Measurements from ENCODE around the gene MARCKSL1. TPM values are rescaled to one million over a fixed set of nuclear protein-coding genes. Genes with fewer than 3 reads are reported as not detected.
"Not testable (repeated sequence)": the region's sequence is repeated elsewhere in the genome, so short reads cannot be mapped to it uniquely, and the experiment has no call there.

MARCKSL1 gene
- total and polyA plus RNA-seq, 11 donors: 6.8 to 44.0 (median 12.1) TPM

DNA sequence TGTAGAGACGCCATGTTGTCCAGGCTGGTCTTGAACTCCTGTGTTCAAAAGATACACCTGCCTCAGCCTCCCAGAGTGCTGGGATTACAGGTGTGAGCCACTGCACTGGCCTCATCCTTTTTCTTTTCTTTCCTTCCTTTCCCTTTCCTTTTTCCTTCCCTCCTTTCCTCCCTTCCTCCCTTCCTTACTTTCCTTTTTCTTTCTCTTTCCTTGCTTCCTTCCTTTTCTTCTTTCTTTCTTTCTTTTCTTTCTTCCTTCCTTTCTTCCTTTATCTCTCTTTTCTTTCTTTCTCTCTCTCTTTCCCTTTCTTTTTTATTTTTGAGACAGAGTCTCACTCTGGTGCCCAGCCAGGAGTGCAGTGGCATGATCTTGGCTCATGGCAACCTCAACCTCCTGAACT is 20.4 kb upstream of the MARCKSL1 start:
- H3K36me3 ChIP-seq: peaks cover 0 to 3% (median 0%) of the 10 kb centered on the region in 9 donors
- TF ChIP-seq, protein P1, sequence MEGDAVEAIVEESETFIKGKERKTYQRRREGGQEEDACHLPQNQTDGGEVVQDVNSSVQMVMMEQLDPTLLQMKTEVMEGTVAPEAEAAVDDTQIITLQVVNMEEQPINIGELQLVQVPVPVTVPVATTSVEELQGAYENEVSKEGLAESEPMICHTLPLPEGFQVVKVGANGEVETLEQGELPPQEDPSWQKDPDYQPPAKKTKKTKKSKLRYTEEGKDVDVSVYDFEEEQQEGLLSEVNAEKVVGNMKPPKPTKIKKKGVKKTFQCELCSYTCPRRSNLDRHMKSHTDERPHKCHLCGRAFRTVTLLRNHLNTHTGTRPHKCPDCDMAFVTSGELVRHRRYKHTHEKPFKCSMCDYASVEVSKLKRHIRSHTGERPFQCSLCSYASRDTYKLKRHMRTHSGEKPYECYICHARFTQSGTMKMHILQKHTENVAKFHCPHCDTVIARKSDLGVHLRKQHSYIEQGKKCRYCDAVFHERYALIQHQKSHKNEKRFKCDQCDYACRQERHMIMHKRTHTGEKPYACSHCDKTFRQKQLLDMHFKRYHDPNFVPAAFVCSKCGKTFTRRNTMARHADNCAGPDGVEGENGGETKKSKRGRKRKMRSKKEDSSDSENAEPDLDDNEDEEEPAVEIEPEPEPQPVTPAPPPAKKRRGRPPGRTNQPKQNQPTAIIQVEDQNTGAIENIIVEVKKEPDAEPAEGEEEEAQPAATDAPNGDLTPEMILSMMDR (IDR thresholded peaks at IDR 0.05): no peak
- no peak for TF ChIP-seq POLR2A (IDR thresholded peaks at IDR 0.05)
- intact Hi-C loops (cut with DNase I): no loop called here
- no peaks in the 10 kb centered on the region for H3K9me3 ChIP-seq
- no peaks in the 10 kb centered on the region for H3K27me3 ChIP-seq
- no peak for DNase-seq
- no peak for ATAC-seq
- no peak overlapping the region for H3K27ac ChIP-seq
- no peak overlapping the region for H3K4me3 ChIP-seq
- H3K4me1 ChIP-seq: peaks cover under 1 to 47% (median 28%) of the 10 kb centered on the region in 12 donors
- 83 to 98% (median 93%) methylated on average over 1 of the region's 1 CpG for WGBS, 4 donors

DNA sequence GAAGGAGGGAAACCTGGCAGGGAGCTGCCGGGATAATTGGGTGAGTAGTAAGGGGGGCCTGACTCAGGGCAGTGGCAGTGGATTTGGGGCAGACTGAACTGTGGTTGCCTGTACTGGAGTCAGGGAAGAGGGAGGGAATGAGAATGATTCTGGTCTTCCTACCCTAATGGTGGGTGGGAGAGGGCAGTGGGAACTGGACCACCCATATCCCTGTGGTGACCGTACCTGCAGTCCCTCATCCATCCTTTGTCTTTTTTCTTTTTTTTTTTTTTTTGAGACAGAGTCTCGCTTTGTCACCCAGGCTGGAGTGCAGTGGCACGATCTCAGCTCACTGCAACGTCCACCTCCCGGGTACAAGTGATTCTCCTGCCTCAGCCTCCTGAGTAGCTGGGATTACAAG is 19.7 kb upstream of the MARCKSL1 start:
- H3K36me3 ChIP-seq; H3K9me3 ChIP-seq; intact Hi-C loops (cut with DNase I); ATAC-seq; H3K27ac ChIP-seq; H3K27me3 ChIP-seq; H3K4me3 ChIP-seq; DNase-seq: not testable (repeated sequence)
- 89 to 98% (median 93%) methylated on average over 6 of the region's 6 CpGs for WGBS, 4 donors
- peaks cover 0 to 45% (median 29%) of the 10 kb centered on the region in 12 donors for H3K4me1 ChIP-seq

DNA sequence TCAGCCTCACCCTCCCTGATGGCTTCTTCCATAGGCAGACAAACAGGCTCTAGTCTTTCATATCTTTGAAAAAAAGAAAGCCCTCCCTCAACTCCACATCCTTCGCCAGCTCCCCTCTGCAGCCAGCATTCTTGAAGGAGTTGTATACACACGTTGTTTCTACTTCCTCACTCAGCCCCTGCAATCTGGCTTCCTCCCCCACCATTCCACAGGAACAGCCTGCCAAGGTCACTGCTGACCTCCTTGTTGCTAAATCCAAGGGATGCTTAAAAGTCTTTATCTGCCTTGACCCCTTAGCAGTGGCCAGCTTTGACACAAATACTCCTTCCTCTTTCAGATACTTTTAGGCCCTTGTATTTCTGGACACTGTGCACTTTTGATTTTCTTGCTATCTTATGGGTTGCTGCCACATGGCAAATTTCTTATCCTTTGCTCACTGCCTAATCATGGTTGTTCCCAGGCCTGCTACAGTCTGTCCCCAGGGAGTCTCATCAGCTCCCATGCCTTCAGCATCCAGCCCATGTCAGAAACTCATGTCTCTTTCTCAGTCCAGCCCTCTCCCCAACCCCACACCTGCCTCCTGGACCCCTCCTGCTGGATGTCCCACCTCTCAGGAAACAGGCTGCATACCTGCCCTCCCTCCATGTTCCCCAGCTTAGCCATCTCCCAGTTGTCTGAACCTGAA is 18.0 kb upstream of the MARCKSL1 start:
- Histone ChIP-seq H3K9me3 (peaks cover 0 to 4% (median 0%) of the 10 kb centered on the region in 12 donors), H3K27ac (peak overlapping the region in 11 of 12 donors; percentile 60 to 99 (median 93)), H3K4me3 (no peak overlapping the region), H3K4me1 (peaks cover 0 to 54% (median 33%) of the 10 kb centered on the region in 12 donors), H3K36me3 (no peaks in the 10 kb centered on the region), H3K27me3 (no peaks in the 10 kb centered on the region)
- ATAC-seq (peak in 2 of 4 donors; percentile 5 to 11), DNase-seq (peak in 4 of 5 donors; percentile 51 to 75 (median 62))
- intact Hi-C loops (cut with DNase I): loop anchor here in 1 of 10 donors (5.0 kb wide), 1 partner anchor 38 kb away; the partner anchor contains the start of gene BSDC1
- WGBS, 4 donors: 25 to 35% (median 27%) methylated on average over 2 of the region's 2 CpGs
- TF ChIP-seq POLR2A (IDR thresholded peaks at IDR 0.05): no peak
- TF ChIP-seq, protein P1 (IDR thresholded peaks at IDR 0.05): no peak

GRCh38 chr1:32353431-32353830 is 17.4 kb upstream of the MARCKSL1 start:
- no peak for ATAC-seq

More at GRCh38 chr1:32353431-32353830, 17.4 kb upstream of the MARCKSL1 start:
- no peaks in the 10 kb centered on the region for H3K27me3 ChIP-seq
- intact Hi-C loops (cut with DNase I): loop anchor here in 1 of 10 donors (5.0 kb wide), 1 partner anchor 39 kb away; the partner anchor contains the start of gene BSDC1
- H3K36me3 ChIP-seq: no peaks in the 10 kb centered on the region
- WGBS, 4 donors: 65 to 71% (median 68%) methylated on average over 2 of the region's 2 CpGs
- TF ChIP-seq, protein P1 (IDR thresholded peaks at IDR 0.05): no peak
- no peak for TF ChIP-seq POLR2A (IDR thresholded peaks at IDR 0.05)
- no peak for DNase-seq
- peaks cover 0 to 58% (median 35%) of the 10 kb centered on the region in 12 donors for H3K4me1 ChIP-seq
- H3K27ac ChIP-seq: peak overlapping the region in 11 of 12 donors; percentile 60 to 99 (median 93)
- peak overlapping the region in 1 of 12 donors; percentile 7 for H3K4me3 ChIP-seq
- H3K9me3 ChIP-seq: peaks cover 0 to 4% (median 0%) of the 10 kb centered on the region in 12 donors
